H9 (cell line): ENCODE data around the gene PPP1R27. TPM values are rescaled to one million over a fixed set of nuclear protein-coding genes. Genes with fewer than 3 reads are reported as not detected.

Experiments
- DNase-seq: peaks from one replicate; pipeline ENCODE4 v3.0.0-alpha.2; 2017
- H2AFZ ChIP-seq: one replicate; pipeline ENCODE4 v1.6.1; 2013; ENCODE audit warnings: mild to moderate bottlenecking, low read length, control low read depth, moderate library complexity
- H2AK5ac ChIP-seq: 2 replicates; pipeline ENCODE4 v1.6.1; 2013; ENCODE audit warnings: low read length, control low read depth, mixed read lengths; ENCODE audit not compliant: insufficient read length
- H2BK120ac ChIP-seq: one replicate; pipeline ENCODE4 v1.6.1; 2013; ENCODE audit warnings: low read depth, mild to moderate bottlenecking, low read length, control low read depth, inconsistent platforms; ENCODE audit not compliant: poor library complexity, severe bottlenecking
- H2BK12ac ChIP-seq: 2 replicates; pipeline ENCODE4 v1.6.1; 2013; ENCODE audit warnings: low read length, control low read depth, mixed read lengths, low read depth; ENCODE audit not compliant: insufficient read length
- H2BK15ac ChIP-seq: 2 replicates; pipeline ENCODE4 v1.6.1; 2013; ENCODE audit warnings: low read depth, low read length, control low read depth
- H2BK20ac ChIP-seq: one replicate; pipeline ENCODE4 v1.6.1; 2013; ENCODE audit warnings: low read depth, mild to moderate bottlenecking, low read length, control low read depth, inconsistent platforms; ENCODE audit not compliant: poor library complexity, severe bottlenecking
- H2BK5ac ChIP-seq: 2 replicates; pipeline ENCODE4 v1.6.1; 2013; ENCODE audit warnings: low read length, control low read depth, mixed read lengths; ENCODE audit not compliant: insufficient read length
- H3K14ac ChIP-seq: 2 replicates; pipeline ENCODE4 v1.6.1; 2013; ENCODE audit warnings: low read length, control low read depth; ENCODE audit not compliant: insufficient read depth
- H3K18ac ChIP-seq: 2 replicates; pipeline ENCODE4 v1.6.1; 2013; ENCODE audit warnings: low read depth, mild to moderate bottlenecking, mixed read lengths, low read length, control low read depth; ENCODE audit not compliant: insufficient read length
- H3K23ac ChIP-seq: 2 replicates; pipeline ENCODE4 v1.6.1; 2013; ENCODE audit warnings: low read length, control low read depth, mixed read lengths, low read depth; ENCODE audit not compliant: insufficient read length
- H3K23me2 ChIP-seq: 2 replicates; pipeline ENCODE4 v1.6.1; 2013; ENCODE audit warnings: low read depth, mild to moderate bottlenecking, mixed read lengths, low read length, control low read depth; ENCODE audit not compliant: insufficient read length, poor library complexity, severe bottlenecking
- H3K27ac ChIP-seq: 2 replicates; pipeline ENCODE4 v1.5.1; 2013; ENCODE audit warnings: low read length, control low read depth, mixed read lengths, low read depth; ENCODE audit not compliant: insufficient read length
- H3K27me3 ChIP-seq: 2 replicates; pipeline ENCODE4 v1.6.1; 2013; ENCODE audit warnings: low read length, control low read depth, inconsistent platforms; ENCODE audit not compliant: insufficient read depth
- H3K4ac ChIP-seq: 2 replicates; pipeline ENCODE4 v1.6.1; 2013; ENCODE audit warnings: low read depth, mild to moderate bottlenecking, control low read depth, inconsistent platforms, low read length, moderate library complexity
- H3K4me1 ChIP-seq: 2 replicates; pipeline ENCODE4 v1.6.1; 2013; ENCODE audit warnings: low read length, control low read depth, inconsistent platforms; ENCODE audit not compliant: insufficient read depth
- H3K4me2 ChIP-seq: 2 replicates; pipeline ENCODE4 v1.6.1; 2013; ENCODE audit warnings: low read length, control low read depth, mixed read lengths; ENCODE audit not compliant: insufficient read length, insufficient read depth
- H3K56ac ChIP-seq: 2 replicates; pipeline ENCODE4 v1.6.1; 2013; ENCODE audit warnings: low read depth, mild to moderate bottlenecking, mixed read lengths, low read length, control low read depth; ENCODE audit not compliant: insufficient read length
- H3K79me1 ChIP-seq: 2 replicates; pipeline ENCODE4 v1.6.1; 2013; ENCODE audit warnings: low read depth, mild to moderate bottlenecking, moderate library complexity, low read length, control low read depth, inconsistent platforms; ENCODE audit not compliant: insufficient read depth, poor library complexity, severe bottlenecking
- H3K79me2 ChIP-seq: 2 replicates; pipeline ENCODE4 v1.6.1; 2013; ENCODE audit warnings: low read length, control low read depth, inconsistent platforms; ENCODE audit not compliant: insufficient read depth
- H3K9ac ChIP-seq: 2 replicates; pipeline ENCODE4 v1.6.1; 2013; ENCODE audit warnings: low read length, control low read depth, mixed read lengths; ENCODE audit not compliant: insufficient read length; ENCODE audit errors: extremely low read depth
- H3K9me3 ChIP-seq: one replicate; pipeline ENCODE4 v1.6.1; 2013; ENCODE audit warnings: low read depth, low read length, inconsistent platforms; ENCODE audit not compliant: control insufficient read depth
- H3T11ph ChIP-seq: one replicate; pipeline ENCODE4 v1.6.1; 2013; ENCODE audit warnings: mild to moderate bottlenecking, low read length, control low read depth, inconsistent platforms
- H4K20me1 ChIP-seq: one replicate; pipeline ENCODE4 v1.6.1; 2013; ENCODE audit not compliant: control insufficient read depth, insufficient read length, insufficient read depth
- H4K5ac ChIP-seq: 2 replicates; pipeline ENCODE4 v1.6.1; 2013; ENCODE audit warnings: low read depth, mild to moderate bottlenecking, mixed read lengths, low read length, control low read depth; ENCODE audit not compliant: insufficient read length
- H4K8ac ChIP-seq: replicated peaks from 2 replicates; pipeline ENCODE4 v1.6.1; 2013; ENCODE audit warnings: low read length, control low read depth, mixed read lengths, low read depth; ENCODE audit not compliant: insufficient read length
- H4K91ac ChIP-seq: 2 replicates; pipeline ENCODE4 v1.6.1; 2013; ENCODE audit warnings: low read depth, mild to moderate bottlenecking, moderate library complexity, mixed read lengths, low read length, control low read depth; ENCODE audit not compliant: insufficient read length
- H3K27ac Mint-ChIP-seq, 3 experiments: 2 replicates in 2 of 3; 3 replicates in 1 of 3; pipeline ENCODE4 v1.8.0; 2020 to 2021; ENCODE audit warnings: mixed read lengths in 3 of 3, mild to moderate bottlenecking in 1 of 3, moderate library complexity in 1 of 3
- H3K27me3 Mint-ChIP-seq: 2 replicates; pipeline ENCODE4 v1.8.0; 2021; ENCODE audit warnings: low read depth, mild to moderate bottlenecking, moderate library complexity, mixed read lengths
- H3K36me3 Mint-ChIP-seq, 3 experiments: 2 replicates in 2 of 3; 3 replicates in 1 of 3; pipeline ENCODE4 v1.8.0; 2020 to 2021; ENCODE audit warnings: low read depth in 3 of 3, mixed read lengths in 3 of 3; ENCODE audit not compliant: insufficient read depth in 1 of 3
- H3K4me1 Mint-ChIP-seq, 2 experiments: 2 replicates each; pipeline ENCODE4 v1.8.0; 2020; ENCODE audit warnings: mixed read lengths in 2 of 2
- H3K4me3 Mint-ChIP-seq, 2 experiments: 2 replicates in 1 of 2; 3 replicates in 1 of 2; pipeline ENCODE4 v1.8.0; 2020 to 2021; ENCODE audit warnings: mild to moderate bottlenecking in 2 of 2, mixed read lengths in 2 of 2, moderate library complexity in 1 of 2
- H3K9me3 Mint-ChIP-seq, 2 experiments: 2 replicates in 1 of 2; 3 replicates in 1 of 2; pipeline ENCODE4 v1.8.0; 2020; ENCODE audit warnings: mild to moderate bottlenecking in 2 of 2, mixed read lengths in 2 of 2, moderate library complexity in 1 of 2
- WGBS: extraction: QIAGEN DNeasy Blood & Tissue Kit; methylation state at CpG from one replicate; pipeline ENCODE4 v1.1.7; 2013; ENCODE audit warnings: missing lambda C conversion rate, low lambda C conversion rate, mixed read lengths; ENCODE audit not compliant: insufficient read length; ENCODE audit errors: extremely low coverage; 5-methylcytosine and 5-hydroxymethylcytosine counted together
- total RNA-seq: library from RNA; stranded (reverse); gene quantifications from 2 replicates; pipeline ENCODE4 v1.2.1, GENCODE V29; 2021
- TF ChIP-seq, protein P1 (sequence below): fragments of 200-600 bp; sonication (generic); conservative IDR thresholded peaks from 3 replicates; pipeline ENCODE4 v1.8.0; 2021; ENCODE audit warnings: antibody characterized with exemption, mild to moderate bottlenecking

PPP1R27 gene
- total RNA-seq, 1 experiment from 2014 or later: 0.22 TPM

GRCh38 chr17:81810476-81810875 lies 24.4 kb downstream of the PPP1R27 start:
- H3K27ac Mint-ChIP-seq: no peak overlapping the region; a peak in 1 of 7 replicates
- Histone ChIP-seq H2BK20ac (no peak overlapping the region), H3K79me2 (no peaks in the 10 kb centered on the region), H3K27ac (no peak overlapping the region), H3K14ac (no peak overlapping the region), H3K56ac (no peak overlapping the region), H3K9me3 (no peaks in the 10 kb centered on the region), H2BK120ac (no peak overlapping the region), H3K27me3 (peaks cover 3% of the 10 kb centered on the region; the same call in 1 of the 2 replicates), H4K91ac (no peak overlapping the region), H3K18ac (no peak overlapping the region), H3K4me2 (no peak overlapping the region), H2AK5ac (no peak overlapping the region), H2AFZ (no peak overlapping the region), H3T11ph (no peak overlapping the region), H3K4me1 (no peaks in the 10 kb centered on the region), H4K20me1 (no peaks in the 10 kb centered on the region), H3K79me1 (no peaks in the 10 kb centered on the region), H3K4ac (no peak overlapping the region), H4K8ac (no peak overlapping the region), H3K9ac (no peak overlapping the region), H2BK15ac (no peak overlapping the region), H2BK12ac (no peak overlapping the region), H3K23ac (no peak overlapping the region), H2BK5ac (no peak overlapping the region), H3K23me2 (no peaks in the 10 kb centered on the region), H4K5ac (no peak overlapping the region)
- H3K27me3 Mint-ChIP-seq: peaks cover 43% of the 10 kb centered on the region
- no peak overlapping the region for H3K4me3 Mint-ChIP-seq
- no peaks in the 10 kb centered on the region; a peak in 2 of 5 replicates for H3K9me3 Mint-ChIP-seq
- no peaks in the 10 kb centered on the region for H3K36me3 Mint-ChIP-seq
- WGBS: no CpG with 5 or more reads among the region's 8 CpGs
- DNase-seq: no peak
- TF ChIP-seq, protein P1, sequence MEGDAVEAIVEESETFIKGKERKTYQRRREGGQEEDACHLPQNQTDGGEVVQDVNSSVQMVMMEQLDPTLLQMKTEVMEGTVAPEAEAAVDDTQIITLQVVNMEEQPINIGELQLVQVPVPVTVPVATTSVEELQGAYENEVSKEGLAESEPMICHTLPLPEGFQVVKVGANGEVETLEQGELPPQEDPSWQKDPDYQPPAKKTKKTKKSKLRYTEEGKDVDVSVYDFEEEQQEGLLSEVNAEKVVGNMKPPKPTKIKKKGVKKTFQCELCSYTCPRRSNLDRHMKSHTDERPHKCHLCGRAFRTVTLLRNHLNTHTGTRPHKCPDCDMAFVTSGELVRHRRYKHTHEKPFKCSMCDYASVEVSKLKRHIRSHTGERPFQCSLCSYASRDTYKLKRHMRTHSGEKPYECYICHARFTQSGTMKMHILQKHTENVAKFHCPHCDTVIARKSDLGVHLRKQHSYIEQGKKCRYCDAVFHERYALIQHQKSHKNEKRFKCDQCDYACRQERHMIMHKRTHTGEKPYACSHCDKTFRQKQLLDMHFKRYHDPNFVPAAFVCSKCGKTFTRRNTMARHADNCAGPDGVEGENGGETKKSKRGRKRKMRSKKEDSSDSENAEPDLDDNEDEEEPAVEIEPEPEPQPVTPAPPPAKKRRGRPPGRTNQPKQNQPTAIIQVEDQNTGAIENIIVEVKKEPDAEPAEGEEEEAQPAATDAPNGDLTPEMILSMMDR: no peak
- no peaks in the 10 kb centered on the region for H3K4me1 Mint-ChIP-seq
